Measurements from ENCODE around the gene INAFM1.
"Not testable (repeated sequence)": the region's sequence is repeated elsewhere in the genome, so short reads cannot be mapped to it uniquely, and the experiment has no call there.

The INAFM1 gene

GRCh38 chr19:47241919-47242577 lies 32.6 kb upstream of the INAFM1 start:
- no peak for DNase-seq

- no peak for DNase-seq
Measured at GRCh38 chr19:47243364-47243775, 31.3 kb upstream of the INAFM1 start.

GRCh38 chr19:47243776-47244547 lies 30.7 kb upstream of the INAFM1 start:
- DNase-seq, result peak; percentile 94

GRCh38 chr19:47247308-47247990 lies 27.2 kb upstream of the INAFM1 start:
- peak; percentile 82 for DNase-seq

GRCh38 chr19:47253016-47253415 lies 21.7 kb upstream of the INAFM1 start:
- not testable (repeated sequence) for DNase-seq

GRCh38 chr19:47253467-47253881 lies 21.2 kb upstream of the INAFM1 start:
- peak; percentile 58 for DNase-seq

- no peak for DNase-seq
Measured at GRCh38 chr19:47253970-47254369, 20.7 kb upstream of the INAFM1 start.

GRCh38 chr19:47255879-47256692 lies 18.6 kb upstream of the INAFM1 start, which contains the start of gene CCDC9:
Gene CCDC9, plus strand, starts transcription at chr19:47256525. Its CDS starts 1,876 bp downstream, at chr19:47258401.
- DNase-seq, result peak; percentile 99

GRCh38 chr19:47256693-47257410 lies 17.8 kb upstream of the INAFM1 start:
- DNase-seq, result peak; percentile 100

GRCh38 chr19:47257411-47258169 lies 17.1 kb upstream of the INAFM1 start:
- no peak for DNase-seq

- no peak for DNase-seq
Measured at GRCh38 chr19:47258434-47258833, 16.3 kb upstream of the INAFM1 start.

- no peak for DNase-seq
Measured at GRCh38 chr19:47258895-47259555, 15.7 kb upstream of the INAFM1 start.

- no peak for DNase-seq
Measured at GRCh38 chr19:47260476-47260875, 14.2 kb upstream of the INAFM1 start.

GRCh38 chr19:47261946-47262793 lies 12.5 kb upstream of the INAFM1 start:
- DNase-seq, result not testable (repeated sequence)

GRCh38 chr19:47264629-47265028 lies 10.1 kb upstream of the INAFM1 start:
- no peak for DNase-seq

- DNase-seq, result no peak
Measured at GRCh38 chr19:47266401-47266941, 8.2 kb upstream of the INAFM1 start.

GRCh38 chr19:47267350-47267759 lies 7.3 kb upstream of the INAFM1 start:
- DNase-seq, result peak; percentile 55

- no peak for DNase-seq
Measured at GRCh38 chr19:47268028-47268427, 6.7 kb upstream of the INAFM1 start.

- DNase-seq, result no peak
Measured at GRCh38 chr19:47269596-47269995, 5.1 kb upstream of the INAFM1 start.
